Measurements from ENCODE around the gene LCMT1. TPM values are rescaled to one million over a fixed set of nuclear protein-coding genes. Genes with fewer than 3 reads are reported as not detected.
A peak's percentile ranks its signal among the peaks of the same experiment; 100 is the strongest.

The LCMT1 gene
- total and polyA plus RNA-seq, 9 of the 15 experiments (the other 6 are each of a cell fraction or from before 2014, with no cell fraction given), result 20.0 to 42.8 (median 32.3) TPM

DNA sequence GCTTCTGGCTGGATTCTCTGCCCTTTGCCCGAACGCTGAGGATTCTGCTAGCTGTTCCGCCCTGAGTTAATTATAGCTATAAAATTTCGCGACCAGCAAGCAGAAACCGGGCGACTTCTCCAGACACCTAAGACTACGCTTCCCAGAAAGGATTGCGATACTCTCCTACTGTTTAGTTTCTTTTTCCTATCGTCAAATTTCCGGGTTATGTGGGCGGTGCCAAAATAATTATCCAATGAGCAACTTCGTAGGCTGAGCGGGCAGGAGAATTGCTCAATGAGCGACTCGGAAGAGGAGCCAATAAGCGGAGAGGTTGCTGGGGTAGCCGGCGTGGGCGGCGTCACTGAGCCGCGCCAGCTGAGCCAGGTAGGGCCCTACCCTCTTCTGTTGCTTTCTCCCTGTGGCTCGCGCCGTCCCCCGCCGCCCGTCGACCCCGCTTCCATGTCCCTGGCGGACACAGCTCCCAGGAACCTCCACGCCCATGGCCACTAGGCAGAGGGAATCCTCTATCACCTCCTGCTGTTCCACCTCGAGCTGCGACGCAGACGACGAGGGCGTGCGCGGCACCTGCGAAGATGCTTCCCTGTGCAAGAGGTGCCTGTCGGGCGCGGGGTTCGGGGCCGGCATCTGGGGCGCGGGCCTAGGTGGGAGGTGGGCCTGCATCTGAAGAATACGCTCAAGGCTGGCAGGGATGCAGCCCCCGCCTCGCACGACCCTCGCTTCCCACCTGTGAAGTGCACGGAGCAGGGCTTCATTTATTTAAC is at the start of gene LCMT1 (continued):
- TF ChIP-seq, protein P1, sequence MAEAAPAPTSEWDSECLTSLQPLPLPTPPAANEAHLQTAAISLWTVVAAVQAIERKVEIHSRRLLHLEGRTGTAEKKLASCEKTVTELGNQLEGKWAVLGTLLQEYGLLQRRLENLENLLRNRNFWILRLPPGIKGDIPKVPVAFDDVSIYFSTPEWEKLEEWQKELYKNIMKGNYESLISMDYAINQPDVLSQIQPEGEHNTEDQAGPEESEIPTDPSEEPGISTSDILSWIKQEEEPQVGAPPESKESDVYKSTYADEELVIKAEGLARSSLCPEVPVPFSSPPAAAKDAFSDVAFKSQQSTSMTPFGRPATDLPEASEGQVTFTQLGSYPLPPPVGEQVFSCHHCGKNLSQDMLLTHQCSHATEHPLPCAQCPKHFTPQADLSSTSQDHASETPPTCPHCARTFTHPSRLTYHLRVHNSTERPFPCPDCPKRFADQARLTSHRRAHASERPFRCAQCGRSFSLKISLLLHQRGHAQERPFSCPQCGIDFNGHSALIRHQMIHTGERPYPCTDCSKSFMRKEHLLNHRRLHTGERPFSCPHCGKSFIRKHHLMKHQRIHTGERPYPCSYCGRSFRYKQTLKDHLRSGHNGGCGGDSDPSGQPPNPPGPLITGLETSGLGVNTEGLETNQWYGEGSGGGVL (CRISPR knock-in tag; IDR thresholded peaks at IDR 0.05), result no peak
- TF ChIP-seq RFX1 (IDR thresholded peaks at IDR 0.05), result peak; percentile 21; the same call in 1 of the 2 replicates
- TF ChIP-seq ZNF764 (CRISPR knock-in tag; IDR thresholded peaks at IDR 0.05; ENCODE audit: low read depth), result no peak
- no peak for TF ChIP-seq HDAC3 (IDR thresholded peaks at IDR 0.05; ENCODE audit: borderline replicate concordance, partially characterized antibody)
- no peak for TF ChIP-seq SNRNP70 (optimal IDR thresholded peaks at IDR 0.05; ENCODE audit: low read depth, low read length)
- no peak for TF ChIP-seq RFX5 (IDR thresholded peaks at IDR 0.05; ENCODE audit: low read depth, low read length)
- no peak for TF ChIP-seq FOSL1 (tag; conservative IDR thresholded peaks at IDR 0.05)
- TF ChIP-seq, protein P2, sequence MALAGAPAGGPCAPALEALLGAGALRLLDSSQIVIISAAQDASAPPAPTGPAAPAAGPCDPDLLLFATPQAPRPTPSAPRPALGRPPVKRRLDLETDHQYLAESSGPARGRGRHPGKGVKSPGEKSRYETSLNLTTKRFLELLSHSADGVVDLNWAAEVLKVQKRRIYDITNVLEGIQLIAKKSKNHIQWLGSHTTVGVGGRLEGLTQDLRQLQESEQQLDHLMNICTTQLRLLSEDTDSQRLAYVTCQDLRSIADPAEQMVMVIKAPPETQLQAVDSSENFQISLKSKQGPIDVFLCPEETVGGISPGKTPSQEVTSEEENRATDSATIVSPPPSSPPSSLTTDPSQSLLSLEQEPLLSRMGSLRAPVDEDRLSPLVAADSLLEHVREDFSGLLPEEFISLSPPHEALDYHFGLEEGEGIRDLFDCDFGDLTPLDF (CRISPR knock-in tag; IDR thresholded peaks at IDR 0.05), result no peak
- no peak for TF ChIP-seq ZNF76 (CRISPR knock-in tag; IDR thresholded peaks at IDR 0.05; ENCODE audit: borderline replicate concordance)
- TF ChIP-seq SAFB2 (IDR thresholded peaks at IDR 0.05; ENCODE audit: borderline replicate concordance, low read depth, low read length, severe bottlenecking), result no peak
- no peak for TF ChIP-seq ZNF785 (CRISPR knock-in tag; IDR thresholded peaks at IDR 0.05)
- TF ChIP-seq RCOR1 (IDR thresholded peaks at IDR 0.05; ENCODE audit: borderline replicate concordance in 1 of 2, low read depth in 2 of 2, low read length in 2 of 2), result no peak
- TF ChIP-seq MTF1 (CRISPR knock-in tag; IDR thresholded peaks at IDR 0.05; ENCODE audit: borderline replicate concordance), result no peak
- TF ChIP-seq, protein P3, sequence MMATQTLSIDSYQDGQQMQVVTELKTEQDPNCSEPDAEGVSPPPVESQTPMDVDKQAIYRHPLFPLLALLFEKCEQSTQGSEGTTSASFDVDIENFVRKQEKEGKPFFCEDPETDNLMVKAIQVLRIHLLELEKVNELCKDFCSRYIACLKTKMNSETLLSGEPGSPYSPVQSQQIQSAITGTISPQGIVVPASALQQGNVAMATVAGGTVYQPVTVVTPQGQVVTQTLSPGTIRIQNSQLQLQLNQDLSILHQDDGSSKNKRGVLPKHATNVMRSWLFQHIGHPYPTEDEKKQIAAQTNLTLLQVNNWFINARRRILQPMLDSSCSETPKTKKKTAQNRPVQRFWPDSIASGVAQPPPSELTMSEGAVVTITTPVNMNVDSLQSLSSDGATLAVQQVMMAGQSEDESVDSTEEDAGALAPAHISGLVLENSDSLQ (IDR thresholded peaks at IDR 0.05), result peak; percentile 98
- TF ChIP-seq L3MBTL2 (IDR thresholded peaks at IDR 0.05), result peak; percentile 70
- no peak for TF ChIP-seq MAFF (IDR thresholded peaks at IDR 0.05; ENCODE audit: low read length)
- no peak for TF ChIP-seq YY1 (IDR thresholded peaks at IDR 0.05; ENCODE audit: borderline replicate concordance in 1 of 3, control insufficient read depth in 1 of 3, extremely low read depth in 1 of 3, insufficient read depth in 3 of 3, insufficient read length in 1 of 3, insufficient replicate concordance in 2 of 3, low read depth in 1 of 3, low read length in 2 of 3)
- TF ChIP-seq, protein P4, sequence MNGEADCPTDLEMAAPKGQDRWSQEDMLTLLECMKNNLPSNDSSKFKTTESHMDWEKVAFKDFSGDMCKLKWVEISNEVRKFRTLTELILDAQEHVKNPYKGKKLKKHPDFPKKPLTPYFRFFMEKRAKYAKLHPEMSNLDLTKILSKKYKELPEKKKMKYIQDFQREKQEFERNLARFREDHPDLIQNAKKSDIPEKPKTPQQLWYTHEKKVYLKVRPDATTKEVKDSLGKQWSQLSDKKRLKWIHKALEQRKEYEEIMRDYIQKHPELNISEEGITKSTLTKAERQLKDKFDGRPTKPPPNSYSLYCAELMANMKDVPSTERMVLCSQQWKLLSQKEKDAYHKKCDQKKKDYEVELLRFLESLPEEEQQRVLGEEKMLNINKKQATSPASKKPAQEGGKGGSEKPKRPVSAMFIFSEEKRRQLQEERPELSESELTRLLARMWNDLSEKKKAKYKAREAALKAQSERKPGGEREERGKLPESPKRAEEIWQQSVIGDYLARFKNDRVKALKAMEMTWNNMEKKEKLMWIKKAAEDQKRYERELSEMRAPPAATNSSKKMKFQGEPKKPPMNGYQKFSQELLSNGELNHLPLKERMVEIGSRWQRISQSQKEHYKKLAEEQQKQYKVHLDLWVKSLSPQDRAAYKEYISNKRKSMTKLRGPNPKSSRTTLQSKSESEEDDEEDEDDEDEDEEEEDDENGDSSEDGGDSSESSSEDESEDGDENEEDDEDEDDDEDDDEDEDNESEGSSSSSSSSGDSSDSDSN (IDR thresholded peaks at IDR 0.05; ENCODE audit: borderline replicate concordance in 1 of 2, low read depth in 2 of 2, low read length in 2 of 2), result no peak
- TF ChIP-seq ZNF431 (CRISPR knock-in tag; IDR thresholded peaks at IDR 0.05), result no peak
- TF ChIP-seq BCL6 (CRISPR knock-in tag; IDR thresholded peaks at IDR 0.05), result no peak

Measured in K562 (cell line).